Endothelial cell of umbilical vein (primary cell): Measurements from ENCODE around the gene NT5DC1.

ENCODE experiments used
- EZH2 ChIP-seq: IDR thresholded peaks from 2 replicates; pipeline ENCODE4 v1.6.1; 2012; ENCODE audit warnings: borderline replicate concordance, low read depth, mild to moderate bottlenecking, moderate library complexity, low read length, inconsistent platforms; ENCODE audit not compliant: severe bottlenecking
- FOS ChIP-seq: IDR thresholded peaks from 2 replicates; pipeline ENCODE4 v1.6.1; 2011; ENCODE audit warnings: mild to moderate bottlenecking, low read length, moderate library complexity, borderline replicate concordance; ENCODE audit not compliant: insufficient read depth
- JUN ChIP-seq: IDR thresholded peaks from 2 replicates; pipeline ENCODE4 v1.6.1; 2011; ENCODE audit warnings: borderline replicate concordance, low read depth; ENCODE audit not compliant: insufficient read length, insufficient read depth
- POLR2A ChIP-seq: IDR thresholded peaks from 2 replicates; pipeline ENCODE4 v1.6.1; 2012; ENCODE audit warnings: low read depth, mild to moderate bottlenecking, control low read depth, low read length
- POLR2AphosphoS5 ChIP-seq: IDR thresholded peaks from 2 replicates; pipeline ENCODE4 v1.6.1; 2012; ENCODE audit warnings: low read depth, mild to moderate bottlenecking, control low read depth, low read length, moderate library complexity; ENCODE audit not compliant: insufficient read depth
- TF ChIP-seq, protein P1 (sequence below), 2 donors: IDR thresholded peaks; 1 replicate in 1 of 2; 2 replicates in 1 of 2; pipeline ENCODE4 v1.5.1; 2011; ENCODE audit warnings: low read length in 2 of 2, mild to moderate bottlenecking in 2 of 2, moderate library complexity in 2 of 2, control low read depth in 1 of 2, inconsistent platforms in 1 of 2, low read depth in 1 of 2; ENCODE audit not compliant: insufficient read depth in 1 of 2; ENCODE audit errors: extremely low read depth in 1 of 2
- TF ChIP-seq, protein P2 (sequence below): IDR thresholded peaks from 2 replicates; pipeline ENCODE4 v1.6.1; 2011; ENCODE audit not compliant: insufficient read depth, insufficient read length

DNA sequence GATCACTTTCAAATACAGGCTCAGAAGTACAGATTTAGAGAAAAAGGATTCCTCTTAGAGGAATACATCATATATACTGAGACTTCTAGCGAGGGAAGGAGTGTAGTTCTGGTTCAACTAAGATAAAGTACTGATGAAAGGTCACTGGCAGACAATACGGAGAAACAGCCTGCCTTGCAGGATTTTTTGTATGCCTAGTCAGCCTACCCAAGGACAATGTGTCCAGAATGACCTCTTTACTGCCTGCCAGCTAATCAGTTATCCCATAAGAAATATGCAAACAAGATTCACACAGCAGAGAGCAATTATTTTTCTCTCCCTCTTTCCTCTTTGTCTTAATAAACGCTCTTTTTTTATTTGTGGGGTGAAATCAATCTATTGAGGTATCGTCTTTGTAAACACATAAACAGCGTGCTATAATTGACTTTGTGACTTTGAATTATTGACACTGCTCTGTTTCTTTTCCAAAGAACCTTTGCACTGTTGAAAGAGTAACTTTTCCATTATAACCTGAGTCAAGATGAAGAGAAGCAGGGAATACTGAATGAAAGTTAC, 154.7 kb downstream of the NT5DC1 start:
- TF ChIP-seq, protein P1, sequence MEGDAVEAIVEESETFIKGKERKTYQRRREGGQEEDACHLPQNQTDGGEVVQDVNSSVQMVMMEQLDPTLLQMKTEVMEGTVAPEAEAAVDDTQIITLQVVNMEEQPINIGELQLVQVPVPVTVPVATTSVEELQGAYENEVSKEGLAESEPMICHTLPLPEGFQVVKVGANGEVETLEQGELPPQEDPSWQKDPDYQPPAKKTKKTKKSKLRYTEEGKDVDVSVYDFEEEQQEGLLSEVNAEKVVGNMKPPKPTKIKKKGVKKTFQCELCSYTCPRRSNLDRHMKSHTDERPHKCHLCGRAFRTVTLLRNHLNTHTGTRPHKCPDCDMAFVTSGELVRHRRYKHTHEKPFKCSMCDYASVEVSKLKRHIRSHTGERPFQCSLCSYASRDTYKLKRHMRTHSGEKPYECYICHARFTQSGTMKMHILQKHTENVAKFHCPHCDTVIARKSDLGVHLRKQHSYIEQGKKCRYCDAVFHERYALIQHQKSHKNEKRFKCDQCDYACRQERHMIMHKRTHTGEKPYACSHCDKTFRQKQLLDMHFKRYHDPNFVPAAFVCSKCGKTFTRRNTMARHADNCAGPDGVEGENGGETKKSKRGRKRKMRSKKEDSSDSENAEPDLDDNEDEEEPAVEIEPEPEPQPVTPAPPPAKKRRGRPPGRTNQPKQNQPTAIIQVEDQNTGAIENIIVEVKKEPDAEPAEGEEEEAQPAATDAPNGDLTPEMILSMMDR (IDR thresholded peaks at IDR 0.05; ENCODE audit: extremely low read depth in 1 of 2, insufficient read depth in 1 of 2, low read depth in 1 of 2, low read length in 2 of 2), result no peak
- TF ChIP-seq EZH2 (no peak), POLR2A (no peak), JUN (no peak), POLR2AphosphoS5 (no peak), FOS (no peak)
- TF ChIP-seq, protein P2, sequence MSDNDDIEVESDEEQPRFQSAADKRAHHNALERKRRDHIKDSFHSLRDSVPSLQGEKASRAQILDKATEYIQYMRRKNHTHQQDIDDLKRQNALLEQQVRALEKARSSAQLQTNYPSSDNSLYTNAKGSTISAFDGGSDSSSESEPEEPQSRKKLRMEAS, result no peak
